ENCODE measurements around the gene OR4D2. TPM values are rescaled to one million over a fixed set of nuclear protein-coding genes. Genes with fewer than 3 reads are reported as not detected.

OR4D2 gene
- total and polyA plus RNA-seq, 2 of the 13 experiments (the other 11 are each of a cell fraction or from before 2014, with no cell fraction given): not detected

DNA sequence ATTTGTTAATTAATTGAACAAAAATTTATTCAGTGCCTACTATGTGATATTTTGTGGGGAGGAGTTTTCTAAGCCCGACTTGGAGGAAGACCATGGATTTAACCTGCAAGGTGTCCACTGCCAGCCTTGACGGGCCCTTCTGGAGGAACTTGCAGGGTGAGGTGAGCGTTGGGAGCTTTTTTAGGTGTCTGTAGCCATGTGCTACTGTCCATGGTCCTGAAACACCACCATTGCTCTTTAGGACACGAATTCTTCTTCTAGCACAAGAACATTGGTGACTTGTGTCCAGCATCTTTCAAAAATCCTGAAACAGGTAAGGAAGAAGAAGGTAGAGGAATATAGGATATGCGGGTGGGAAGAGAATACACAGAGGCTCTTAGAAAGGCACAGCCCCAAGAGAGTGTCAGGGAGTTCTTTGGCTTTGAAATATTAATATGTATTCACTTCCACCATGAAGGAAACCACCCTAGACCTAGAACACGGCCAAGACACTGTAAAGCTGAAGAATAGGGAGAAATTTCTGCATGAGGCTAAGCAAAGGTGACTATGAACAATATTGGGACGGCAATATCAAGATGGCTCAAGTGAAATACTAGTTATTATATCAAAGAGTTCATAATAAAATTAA lies 46.5 kb upstream of the OR4D2 start (continued):
- TF ChIP-seq AKNA (CRISPR knock-in tag; IDR thresholded peaks at IDR 0.05; ENCODE audit: borderline replicate concordance) (peak; percentile 70; the same call in 1 of the 2 replicates), ZNF468 (CRISPR knock-in tag; IDR thresholded peaks at IDR 0.05) (no peak), ETS1 (CRISPR knock-in tag; IDR thresholded peaks at IDR 0.05) (no peak), NFE2L1 (CRISPR knock-in tag; IDR thresholded peaks at IDR 0.05; ENCODE audit: borderline replicate concordance) (no peak), SP140L (CRISPR knock-in tag; IDR thresholded peaks at IDR 0.05; ENCODE audit: borderline replicate concordance) (peak; percentile 91; the same call in 1 of the 2 replicates), HBP1 (CRISPR knock-in tag; IDR thresholded peaks at IDR 0.05; ENCODE audit: low read depth) (peak; percentile 97), HMG20B (CRISPR knock-in tag; conservative IDR thresholded peaks at IDR 0.05) (no peak), ZNF572 (CRISPR knock-in tag; IDR thresholded peaks at IDR 0.05) (no peak), SALL2 (CRISPR knock-in tag; IDR thresholded peaks at IDR 0.05) (no peak), ZNF782 (CRISPR knock-in tag; IDR thresholded peaks at IDR 0.05; ENCODE audit: borderline replicate concordance) (no peak), SIN3A (IDR thresholded peaks at IDR 0.05; ENCODE audit: borderline replicate concordance, low read depth, low read length) (no peak), JUNB (CRISPR knock-in tag; IDR thresholded peaks at IDR 0.05; ENCODE audit: borderline replicate concordance) (no peak), MED8 (CRISPR knock-in tag; IDR thresholded peaks at IDR 0.05; ENCODE audit: insufficient replicate concordance) (no peak), ZNF720 (CRISPR knock-in tag; IDR thresholded peaks at IDR 0.05) (0 out of 2 replicates have a peak, but pooled peaks have one; percentile 26), ZNF260 (CRISPR knock-in tag; IDR thresholded peaks at IDR 0.05; ENCODE audit: borderline replicate concordance, low read depth) (no peak), CREM (IDR thresholded peaks at IDR 0.05) (no peak), CREM (CRISPR knock-in tag; IDR thresholded peaks at IDR 0.05) (no peak), TEAD2 (CRISPR knock-in tag; IDR thresholded peaks at IDR 0.05) (no peak), SAP130 (CRISPR knock-in tag; IDR thresholded peaks at IDR 0.05; ENCODE audit: low read depth) (peak; percentile 68), MIER3 (CRISPR knock-in tag; IDR thresholded peaks at IDR 0.05; ENCODE audit: borderline replicate concordance) (peak; percentile 61; the same call in 1 of the 2 replicates), TCF7L2 (IDR thresholded peaks at IDR 0.05; ENCODE audit: low read depth, low read length) (no peak), ZNF564 (CRISPR knock-in tag; IDR thresholded peaks at IDR 0.05) (peak; percentile 81), HOXD1 (CRISPR knock-in tag; IDR thresholded peaks at IDR 0.05) (no peak)
- TF ChIP-seq, protein P1, sequence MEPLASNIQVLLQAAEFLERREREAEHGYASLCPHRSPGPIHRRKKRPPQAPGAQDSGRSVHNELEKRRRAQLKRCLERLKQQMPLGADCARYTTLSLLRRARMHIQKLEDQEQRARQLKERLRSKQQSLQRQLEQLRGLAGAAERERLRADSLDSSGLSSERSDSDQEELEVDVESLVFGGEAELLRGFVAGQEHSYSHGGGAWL (CRISPR knock-in tag; IDR thresholded peaks at IDR 0.05): no peak

Data from HepG2 (cell line).